Neural cell (in vitro differentiated cells): ENCODE data around the gene CPLANE1.

Experiments used
- POLR2AphosphoS5 ChIP-seq: IDR thresholded peaks from 2 replicates; pipeline ENCODE4 v1.6.1; 2012
- RAD21 ChIP-seq: fragments of 450-650 bp; conservative IDR thresholded peaks from 2 replicates; pipeline ENCODE4 v1.6.1; 2014; ENCODE audit warnings: antibody characterized with exemption, mild to moderate bottlenecking, moderate library complexity
- SMC3 ChIP-seq: fragments of 450-650 bp; conservative IDR thresholded peaks from 2 replicates; pipeline ENCODE4 v1.6.1; 2014; ENCODE audit warnings: antibody characterized with exemption, mild to moderate bottlenecking, moderate library complexity; ENCODE audit not compliant: poor library complexity
- TF ChIP-seq, protein P1 (sequence below): fragments of 450-650 bp; IDR thresholded peaks from 2 replicates; pipeline ENCODE4 v1.5.1; 2014; ENCODE audit warnings: antibody characterized with exemption, mild to moderate bottlenecking, moderate library complexity; ENCODE audit not compliant: poor library complexity, severe bottlenecking
- TF ChIP-seq, protein P2 (sequence below): IDR thresholded peaks from 2 replicates; pipeline ENCODE4 v1.6.1; 2012; ENCODE audit warnings: borderline replicate concordance

DNA sequence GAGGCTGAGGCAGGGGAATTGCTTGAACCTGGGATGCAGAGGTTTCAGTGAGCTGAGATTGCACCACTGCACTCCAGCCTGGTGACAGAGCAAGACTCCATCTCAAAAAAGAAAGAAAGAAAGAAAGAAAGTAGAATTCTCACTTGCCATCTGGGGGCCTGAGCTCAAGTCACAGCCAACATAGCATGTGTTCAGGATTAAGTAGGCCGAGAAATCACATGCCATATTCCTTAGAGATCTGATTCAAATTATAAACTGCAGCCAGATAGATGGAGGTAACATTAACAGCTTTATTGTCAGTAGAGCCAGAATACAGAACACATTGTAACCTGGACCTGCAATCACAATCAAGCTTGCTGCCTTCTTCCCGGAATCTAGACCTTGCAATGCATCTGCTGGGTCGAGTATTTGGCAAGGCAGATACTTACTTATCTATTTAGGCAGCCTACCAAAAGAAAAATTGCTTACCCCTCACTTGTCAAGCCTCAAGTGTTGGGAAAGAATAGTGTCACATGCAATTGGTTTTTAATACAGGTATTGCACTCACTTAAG lies 173.7 kb downstream of the CPLANE1 start:
- TF ChIP-seq RAD21, result no peak
- TF ChIP-seq, protein P1, sequence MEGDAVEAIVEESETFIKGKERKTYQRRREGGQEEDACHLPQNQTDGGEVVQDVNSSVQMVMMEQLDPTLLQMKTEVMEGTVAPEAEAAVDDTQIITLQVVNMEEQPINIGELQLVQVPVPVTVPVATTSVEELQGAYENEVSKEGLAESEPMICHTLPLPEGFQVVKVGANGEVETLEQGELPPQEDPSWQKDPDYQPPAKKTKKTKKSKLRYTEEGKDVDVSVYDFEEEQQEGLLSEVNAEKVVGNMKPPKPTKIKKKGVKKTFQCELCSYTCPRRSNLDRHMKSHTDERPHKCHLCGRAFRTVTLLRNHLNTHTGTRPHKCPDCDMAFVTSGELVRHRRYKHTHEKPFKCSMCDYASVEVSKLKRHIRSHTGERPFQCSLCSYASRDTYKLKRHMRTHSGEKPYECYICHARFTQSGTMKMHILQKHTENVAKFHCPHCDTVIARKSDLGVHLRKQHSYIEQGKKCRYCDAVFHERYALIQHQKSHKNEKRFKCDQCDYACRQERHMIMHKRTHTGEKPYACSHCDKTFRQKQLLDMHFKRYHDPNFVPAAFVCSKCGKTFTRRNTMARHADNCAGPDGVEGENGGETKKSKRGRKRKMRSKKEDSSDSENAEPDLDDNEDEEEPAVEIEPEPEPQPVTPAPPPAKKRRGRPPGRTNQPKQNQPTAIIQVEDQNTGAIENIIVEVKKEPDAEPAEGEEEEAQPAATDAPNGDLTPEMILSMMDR, result no peak
- TF ChIP-seq, protein P2, sequence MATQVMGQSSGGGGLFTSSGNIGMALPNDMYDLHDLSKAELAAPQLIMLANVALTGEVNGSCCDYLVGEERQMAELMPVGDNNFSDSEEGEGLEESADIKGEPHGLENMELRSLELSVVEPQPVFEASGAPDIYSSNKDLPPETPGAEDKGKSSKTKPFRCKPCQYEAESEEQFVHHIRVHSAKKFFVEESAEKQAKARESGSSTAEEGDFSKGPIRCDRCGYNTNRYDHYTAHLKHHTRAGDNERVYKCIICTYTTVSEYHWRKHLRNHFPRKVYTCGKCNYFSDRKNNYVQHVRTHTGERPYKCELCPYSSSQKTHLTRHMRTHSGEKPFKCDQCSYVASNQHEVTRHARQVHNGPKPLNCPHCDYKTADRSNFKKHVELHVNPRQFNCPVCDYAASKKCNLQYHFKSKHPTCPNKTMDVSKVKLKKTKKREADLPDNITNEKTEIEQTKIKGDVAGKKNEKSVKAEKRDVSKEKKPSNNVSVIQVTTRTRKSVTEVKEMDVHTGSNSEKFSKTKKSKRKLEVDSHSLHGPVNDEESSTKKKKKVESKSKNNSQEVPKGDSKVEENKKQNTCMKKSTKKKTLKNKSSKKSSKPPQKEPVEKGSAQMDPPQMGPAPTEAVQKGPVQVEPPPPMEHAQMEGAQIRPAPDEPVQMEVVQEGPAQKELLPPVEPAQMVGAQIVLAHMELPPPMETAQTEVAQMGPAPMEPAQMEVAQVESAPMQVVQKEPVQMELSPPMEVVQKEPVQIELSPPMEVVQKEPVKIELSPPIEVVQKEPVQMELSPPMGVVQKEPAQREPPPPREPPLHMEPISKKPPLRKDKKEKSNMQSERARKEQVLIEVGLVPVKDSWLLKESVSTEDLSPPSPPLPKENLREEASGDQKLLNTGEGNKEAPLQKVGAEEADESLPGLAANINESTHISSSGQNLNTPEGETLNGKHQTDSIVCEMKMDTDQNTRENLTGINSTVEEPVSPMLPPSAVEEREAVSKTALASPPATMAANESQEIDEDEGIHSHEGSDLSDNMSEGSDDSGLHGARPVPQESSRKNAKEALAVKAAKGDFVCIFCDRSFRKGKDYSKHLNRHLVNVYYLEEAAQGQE, result no peak
- no peak for TF ChIP-seq POLR2AphosphoS5
- no peak for TF ChIP-seq SMC3
